GM06990 (cell line): ENCODE measurements around the gene LSM4.
"Not testable (repeated sequence)": the region's sequence is repeated elsewhere in the genome, so short reads cannot be mapped to it uniquely, and the experiment has no call there.

Source experiments
- DNase-seq: peaks from one replicate; pipeline ENCODE4 v3.0.0-alpha.2; 2011; ENCODE audit not compliant: insufficient read length; ENCODE audit errors: extremely low read depth
- H3K27me3 ChIP-seq: replicated peaks from 2 replicates; pipeline ENCODE4 v1.6.0; 2011; ENCODE audit warnings: low read length; ENCODE audit not compliant: control insufficient read depth, insufficient read depth
- H3K36me3 ChIP-seq: 2 replicates; pipeline ENCODE4 v1.5.1; 2011; ENCODE audit warnings: low read length; ENCODE audit not compliant: control insufficient read depth, insufficient read depth
- H3K4me3 ChIP-seq: replicated peaks from 2 replicates; pipeline ENCODE4 v1.5.1; 2011; ENCODE audit warnings: low read depth, mild to moderate bottlenecking, control low read depth, low read length
- CTCF ChIP-seq: IDR thresholded peaks from 2 replicates; pipeline ENCODE4 v1.5.1; 2011; ENCODE audit warnings: low read length, control low read depth, mild to moderate bottlenecking, inconsistent platforms; ENCODE audit not compliant: insufficient read depth, poor library complexity, severe bottlenecking

Gene LSM4

DNA sequence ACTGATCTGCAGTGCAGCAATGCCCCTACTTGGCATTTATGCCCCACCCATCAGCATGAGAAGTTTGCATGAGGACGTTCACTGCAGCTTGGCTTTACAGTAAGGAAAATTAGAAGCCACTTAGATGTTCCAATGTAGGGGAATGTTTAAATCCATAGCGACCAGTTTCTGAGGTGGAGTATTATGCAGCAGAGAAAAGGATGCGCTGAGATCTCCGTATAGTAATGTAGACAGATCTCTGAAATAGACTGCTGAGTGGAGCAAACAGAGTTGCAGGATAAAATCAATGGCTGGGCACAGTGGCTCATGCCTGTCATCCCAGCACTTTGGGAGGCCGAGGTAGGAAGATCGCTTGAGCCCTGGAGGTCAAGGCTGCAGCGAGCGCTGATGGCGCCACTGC is 27.6 kb upstream of the LSM4 start:
- H3K27me3 ChIP-seq, result no peaks in the 10 kb centered on the region
- TF ChIP-seq CTCF, result no peak
- no peaks in the 10 kb centered on the region; the same call in 1 of the 2 replicates for H3K36me3 ChIP-seq
- DNase-seq, result no peak
- no peak overlapping the region for H3K4me3 ChIP-seq

DNA sequence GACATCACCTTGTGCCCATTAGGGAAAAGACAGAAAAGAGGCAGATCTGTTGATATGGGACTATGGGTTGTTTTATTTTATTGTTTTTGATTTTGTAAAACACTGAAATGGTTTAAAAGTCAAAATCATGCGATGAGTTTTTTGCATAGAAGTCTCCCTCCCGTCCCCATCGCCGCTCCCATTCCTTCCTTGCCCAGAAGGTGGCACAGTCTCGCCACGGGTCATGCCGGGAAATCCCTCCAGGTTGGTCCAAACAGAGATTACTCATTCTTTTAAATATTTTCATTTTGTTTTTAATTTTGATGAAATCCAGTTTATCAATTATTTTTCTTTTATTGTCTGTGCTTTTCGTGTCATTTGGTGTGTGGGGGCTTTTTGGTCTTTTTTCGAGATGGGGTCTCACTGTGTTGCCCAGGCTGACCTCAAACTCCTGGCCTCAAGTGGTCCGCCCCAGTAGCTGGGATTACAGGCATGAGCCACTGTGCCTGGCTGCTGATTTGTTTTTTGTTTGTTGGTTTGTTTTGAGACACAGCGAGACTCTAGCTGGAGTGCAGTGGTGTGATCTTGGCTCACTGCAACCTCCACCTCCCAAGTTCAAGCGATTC is 26.8 kb upstream of the LSM4 start:
- peak; percentile 74 for TF ChIP-seq CTCF
- no peaks in the 10 kb centered on the region; the same call in 1 of the 2 replicates for H3K36me3 ChIP-seq
- no peaks in the 10 kb centered on the region for H3K27me3 ChIP-seq
- no peak overlapping the region for H3K4me3 ChIP-seq
- no peak for DNase-seq

DNA sequence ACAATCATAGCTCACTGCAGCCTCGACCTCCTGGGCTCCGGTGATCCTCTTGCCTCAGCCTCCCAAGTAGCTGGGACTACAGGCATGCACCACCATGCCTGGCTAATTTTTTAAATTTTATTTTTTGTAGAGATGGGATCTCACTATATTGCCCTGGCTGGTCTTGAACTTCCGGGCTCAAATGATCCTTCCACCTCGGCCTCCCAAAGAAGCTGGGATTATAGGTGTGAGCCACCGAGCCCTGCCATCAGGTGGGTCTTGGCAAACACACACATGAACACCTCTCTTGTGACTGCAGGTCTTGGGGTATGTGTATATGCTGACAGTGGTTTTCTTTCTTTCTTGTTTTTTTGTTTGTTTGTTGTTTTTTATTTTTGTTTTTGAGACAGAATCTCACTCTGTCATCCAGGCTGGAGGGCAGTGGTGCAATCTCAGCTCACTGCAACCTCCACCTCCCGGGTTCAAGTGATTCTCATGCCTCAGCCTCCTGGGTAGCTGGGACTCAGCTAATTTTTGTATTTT is 26.0 kb upstream of the LSM4 start:
- not testable (repeated sequence) for DNase-seq, H3K27me3 ChIP-seq, H3K4me3 ChIP-seq, H3K36me3 ChIP-seq

DNA sequence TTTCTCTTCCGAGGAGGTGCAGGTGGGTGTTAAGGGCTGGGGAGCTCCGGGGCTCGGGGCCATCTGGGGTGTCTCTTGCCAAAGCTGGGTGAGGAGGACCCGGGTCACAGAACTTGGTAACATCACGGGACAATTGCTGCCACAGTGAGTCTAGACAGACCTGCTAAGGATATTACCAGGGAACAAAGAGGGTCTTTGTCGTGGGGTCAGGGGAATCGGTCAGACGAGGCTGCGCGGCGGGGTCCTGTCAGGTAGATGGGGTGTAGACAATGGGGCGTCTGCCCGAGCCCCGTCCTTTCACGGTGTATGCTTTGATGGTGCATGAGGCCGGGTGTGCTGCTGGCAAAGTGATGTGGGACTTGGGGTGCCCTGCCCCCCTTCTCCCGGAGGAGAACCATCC is 25.3 kb upstream of the LSM4 start:
- no peak for DNase-seq
- no peak for TF ChIP-seq CTCF
- Histone ChIP-seq H3K4me3 (no peak overlapping the region), H3K27me3 (no peaks in the 10 kb centered on the region), H3K36me3 (peaks cover 2% of the 10 kb centered on the region)

GRCh38 chr19:18346091-18346490 is 23.2 kb upstream of the LSM4 start:
- H3K4me3 ChIP-seq, result no peak overlapping the region
- no peak for TF ChIP-seq CTCF
- no peaks in the 10 kb centered on the region for H3K27me3 ChIP-seq
- H3K36me3 ChIP-seq, result peaks cover 6% of the 10 kb centered on the region
- no peak for DNase-seq

DNA sequence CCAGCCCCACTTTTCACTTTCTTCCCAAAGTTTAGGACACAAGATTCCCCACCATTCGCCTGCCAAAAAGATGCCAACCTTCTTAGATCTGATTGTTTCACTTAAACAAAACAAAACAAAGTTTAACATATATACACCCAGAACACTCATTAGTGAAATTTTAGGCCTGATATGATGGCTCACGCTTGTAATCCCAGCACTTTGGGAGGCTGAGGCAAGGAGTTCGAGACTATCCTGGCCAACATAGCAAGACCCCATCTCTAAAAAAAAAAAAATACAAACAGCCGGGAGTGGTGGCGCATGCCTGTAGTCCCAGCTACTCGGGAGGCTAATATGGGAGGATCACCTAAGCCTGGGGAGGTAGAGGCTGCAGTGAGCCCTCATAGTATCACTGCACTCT is 22.4 kb upstream of the LSM4 start:
- Histone ChIP-seq H3K4me3 (no peak overlapping the region), H3K36me3 (peaks cover 6% of the 10 kb centered on the region), H3K27me3 (no peaks in the 10 kb centered on the region)
- no peak for DNase-seq
- TF ChIP-seq CTCF, result no peak
